Neural cell (in vitro differentiated cells): ENCODE data around the gene FGD4.

Source experiments
- EP300 ChIP-seq: fragments of 450-650 bp; conservative IDR thresholded peaks from 2 replicates; pipeline ENCODE4 v1.6.1; 2014; ENCODE audit warnings: antibody characterized with exemption, mild to moderate bottlenecking, moderate library complexity; ENCODE audit not compliant: poor library complexity, severe bottlenecking
- EZH2 ChIP-seq: fragments of 200-600, 300-800 bp; shearing (Covaris generic), sonication (generic); IDR thresholded peaks from 2 replicates; pipeline ENCODE4 v1.6.1; 2014; ENCODE audit warnings: antibody characterized with exemption, low read length, borderline replicate concordance, mild to moderate bottlenecking; ENCODE audit not compliant: insufficient read depth, poor library complexity, severe bottlenecking
- MXI1 ChIP-seq: fragments of 450-650 bp; conservative IDR thresholded peaks from 2 replicates; pipeline ENCODE4 v1.6.1; 2014; ENCODE audit warnings: antibody characterized with exemption, mild to moderate bottlenecking; ENCODE audit not compliant: poor library complexity, severe bottlenecking
- POLR2AphosphoS5 ChIP-seq: IDR thresholded peaks from 2 replicates; pipeline ENCODE4 v1.6.1; 2012
- RAD21 ChIP-seq: fragments of 450-650 bp; conservative IDR thresholded peaks from 2 replicates; pipeline ENCODE4 v1.6.1; 2014; ENCODE audit warnings: antibody characterized with exemption, mild to moderate bottlenecking, moderate library complexity
- SMC3 ChIP-seq: fragments of 450-650 bp; conservative IDR thresholded peaks from 2 replicates; pipeline ENCODE4 v1.6.1; 2014; ENCODE audit warnings: antibody characterized with exemption, mild to moderate bottlenecking, moderate library complexity; ENCODE audit not compliant: poor library complexity
- TAF1 ChIP-seq: IDR thresholded peaks from 2 replicates; pipeline ENCODE4 v1.6.1; 2012; ENCODE audit warnings: low read depth
- TF ChIP-seq, protein P1 (sequence below): fragments of 450-650 bp; IDR thresholded peaks from 2 replicates; pipeline ENCODE4 v1.5.1; 2014; ENCODE audit warnings: antibody characterized with exemption, mild to moderate bottlenecking, moderate library complexity; ENCODE audit not compliant: poor library complexity, severe bottlenecking
- TF ChIP-seq, protein P2 (sequence below): IDR thresholded peaks from 2 replicates; pipeline ENCODE4 v1.6.1; 2012; ENCODE audit warnings: borderline replicate concordance

- TF ChIP-seq, protein P1, sequence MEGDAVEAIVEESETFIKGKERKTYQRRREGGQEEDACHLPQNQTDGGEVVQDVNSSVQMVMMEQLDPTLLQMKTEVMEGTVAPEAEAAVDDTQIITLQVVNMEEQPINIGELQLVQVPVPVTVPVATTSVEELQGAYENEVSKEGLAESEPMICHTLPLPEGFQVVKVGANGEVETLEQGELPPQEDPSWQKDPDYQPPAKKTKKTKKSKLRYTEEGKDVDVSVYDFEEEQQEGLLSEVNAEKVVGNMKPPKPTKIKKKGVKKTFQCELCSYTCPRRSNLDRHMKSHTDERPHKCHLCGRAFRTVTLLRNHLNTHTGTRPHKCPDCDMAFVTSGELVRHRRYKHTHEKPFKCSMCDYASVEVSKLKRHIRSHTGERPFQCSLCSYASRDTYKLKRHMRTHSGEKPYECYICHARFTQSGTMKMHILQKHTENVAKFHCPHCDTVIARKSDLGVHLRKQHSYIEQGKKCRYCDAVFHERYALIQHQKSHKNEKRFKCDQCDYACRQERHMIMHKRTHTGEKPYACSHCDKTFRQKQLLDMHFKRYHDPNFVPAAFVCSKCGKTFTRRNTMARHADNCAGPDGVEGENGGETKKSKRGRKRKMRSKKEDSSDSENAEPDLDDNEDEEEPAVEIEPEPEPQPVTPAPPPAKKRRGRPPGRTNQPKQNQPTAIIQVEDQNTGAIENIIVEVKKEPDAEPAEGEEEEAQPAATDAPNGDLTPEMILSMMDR, result no peak
- TF ChIP-seq POLR2AphosphoS5, result no peak
- TF ChIP-seq, protein P2, sequence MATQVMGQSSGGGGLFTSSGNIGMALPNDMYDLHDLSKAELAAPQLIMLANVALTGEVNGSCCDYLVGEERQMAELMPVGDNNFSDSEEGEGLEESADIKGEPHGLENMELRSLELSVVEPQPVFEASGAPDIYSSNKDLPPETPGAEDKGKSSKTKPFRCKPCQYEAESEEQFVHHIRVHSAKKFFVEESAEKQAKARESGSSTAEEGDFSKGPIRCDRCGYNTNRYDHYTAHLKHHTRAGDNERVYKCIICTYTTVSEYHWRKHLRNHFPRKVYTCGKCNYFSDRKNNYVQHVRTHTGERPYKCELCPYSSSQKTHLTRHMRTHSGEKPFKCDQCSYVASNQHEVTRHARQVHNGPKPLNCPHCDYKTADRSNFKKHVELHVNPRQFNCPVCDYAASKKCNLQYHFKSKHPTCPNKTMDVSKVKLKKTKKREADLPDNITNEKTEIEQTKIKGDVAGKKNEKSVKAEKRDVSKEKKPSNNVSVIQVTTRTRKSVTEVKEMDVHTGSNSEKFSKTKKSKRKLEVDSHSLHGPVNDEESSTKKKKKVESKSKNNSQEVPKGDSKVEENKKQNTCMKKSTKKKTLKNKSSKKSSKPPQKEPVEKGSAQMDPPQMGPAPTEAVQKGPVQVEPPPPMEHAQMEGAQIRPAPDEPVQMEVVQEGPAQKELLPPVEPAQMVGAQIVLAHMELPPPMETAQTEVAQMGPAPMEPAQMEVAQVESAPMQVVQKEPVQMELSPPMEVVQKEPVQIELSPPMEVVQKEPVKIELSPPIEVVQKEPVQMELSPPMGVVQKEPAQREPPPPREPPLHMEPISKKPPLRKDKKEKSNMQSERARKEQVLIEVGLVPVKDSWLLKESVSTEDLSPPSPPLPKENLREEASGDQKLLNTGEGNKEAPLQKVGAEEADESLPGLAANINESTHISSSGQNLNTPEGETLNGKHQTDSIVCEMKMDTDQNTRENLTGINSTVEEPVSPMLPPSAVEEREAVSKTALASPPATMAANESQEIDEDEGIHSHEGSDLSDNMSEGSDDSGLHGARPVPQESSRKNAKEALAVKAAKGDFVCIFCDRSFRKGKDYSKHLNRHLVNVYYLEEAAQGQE, result no peak
- TF ChIP-seq EZH2, result no peak
- TF ChIP-seq TAF1, result no peak
- TF ChIP-seq EP300, result no peak
- no peak for TF ChIP-seq RAD21
- no peak for TF ChIP-seq SMC3
- TF ChIP-seq MXI1, result no peak
These were observed 187.0 kb downstream of the FGD4 start for GRCh38 chr12:32586390-32586789.
